Measurements from ENCODE around the gene MYO9B.

DNA sequence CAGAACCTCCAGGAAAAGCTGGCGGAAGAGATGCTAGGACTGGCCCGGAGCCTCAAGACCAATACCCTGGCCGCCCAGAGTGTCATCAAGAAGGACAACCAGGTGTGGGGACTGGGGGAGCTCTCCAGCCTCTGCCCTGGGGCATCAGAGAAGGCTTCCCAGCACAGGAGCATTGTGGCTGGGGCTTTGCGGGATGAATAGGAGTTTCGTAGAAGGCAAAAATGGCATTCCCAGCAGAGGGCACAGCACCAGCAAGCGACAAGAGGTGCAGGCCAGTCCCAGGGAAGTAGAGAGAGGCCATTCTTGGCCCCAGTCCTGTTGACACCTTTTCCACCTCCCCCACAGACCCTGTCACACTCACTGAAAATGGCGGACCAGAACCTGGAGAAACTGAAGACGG is 143.7 kb downstream of the MYO9B start:
- TF ChIP-seq REST (IDR thresholded peaks at IDR 0.05; ENCODE audit: insufficient read depth in 1 of 2, low read depth in 2 of 2, low read length in 1 of 2), result no peak
- TF ChIP-seq, protein P1, sequence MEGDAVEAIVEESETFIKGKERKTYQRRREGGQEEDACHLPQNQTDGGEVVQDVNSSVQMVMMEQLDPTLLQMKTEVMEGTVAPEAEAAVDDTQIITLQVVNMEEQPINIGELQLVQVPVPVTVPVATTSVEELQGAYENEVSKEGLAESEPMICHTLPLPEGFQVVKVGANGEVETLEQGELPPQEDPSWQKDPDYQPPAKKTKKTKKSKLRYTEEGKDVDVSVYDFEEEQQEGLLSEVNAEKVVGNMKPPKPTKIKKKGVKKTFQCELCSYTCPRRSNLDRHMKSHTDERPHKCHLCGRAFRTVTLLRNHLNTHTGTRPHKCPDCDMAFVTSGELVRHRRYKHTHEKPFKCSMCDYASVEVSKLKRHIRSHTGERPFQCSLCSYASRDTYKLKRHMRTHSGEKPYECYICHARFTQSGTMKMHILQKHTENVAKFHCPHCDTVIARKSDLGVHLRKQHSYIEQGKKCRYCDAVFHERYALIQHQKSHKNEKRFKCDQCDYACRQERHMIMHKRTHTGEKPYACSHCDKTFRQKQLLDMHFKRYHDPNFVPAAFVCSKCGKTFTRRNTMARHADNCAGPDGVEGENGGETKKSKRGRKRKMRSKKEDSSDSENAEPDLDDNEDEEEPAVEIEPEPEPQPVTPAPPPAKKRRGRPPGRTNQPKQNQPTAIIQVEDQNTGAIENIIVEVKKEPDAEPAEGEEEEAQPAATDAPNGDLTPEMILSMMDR (IDR thresholded peaks at IDR 0.05), result no peak
- TF ChIP-seq SIN3A (IDR thresholded peaks at IDR 0.05; ENCODE audit: borderline replicate concordance, insufficient read depth, low read depth, low read length), result no peak
- TF ChIP-seq POLR2AphosphoS5 (IDR thresholded peaks at IDR 0.05; ENCODE audit: low read depth, low read length), result no peak

Measured in Panc1 (cell line).